Stimulated activated CD4-positive, alpha-beta T cell treated with anti-CD3 and anti-CD28 coated beads, Interleukin-2, amount 100 ng/mL, for 24 hours (primary cell): ENCODE results near the gene UVRAG.

Source experiments
- DNase-seq, 2 donors: peaks; one replicate each; pipeline ENCODE4 v3.0.0-alpha.2; 2020

UVRAG gene

GRCh38 chr11:76179147-76179546, 364.1 kb downstream of the UVRAG start:
- no peak for DNase-seq

- no peak for DNase-seq
Observed at GRCh38 chr11:76181371-76181770, 366.4 kb downstream of the UVRAG start.

GRCh38 chr11:76184551-76184993, 369.6 kb downstream of the UVRAG start:
- no peak for DNase-seq

GRCh38 chr11:76185511-76185910, 370.5 kb downstream of the UVRAG start:
- no peak for DNase-seq

GRCh38 chr11:76185931-76186401, 371.0 kb downstream of the UVRAG start:
- DNase-seq: no peak

GRCh38 chr11:76186776-76187279, 371.8 kb downstream of the UVRAG start:
- no peak for DNase-seq

- no peak for DNase-seq
Observed at GRCh38 chr11:76188873-76189272, 373.9 kb downstream of the UVRAG start.

GRCh38 chr11:76189682-76190081, 374.7 kb downstream of the UVRAG start:
- no peak for DNase-seq

- DNase-seq: no peak
Observed at GRCh38 chr11:76190376-76190775, 375.4 kb downstream of the UVRAG start.
